Keratinocyte (primary cell): ENCODE measurements around the gene SYNDIG1. TPM values are rescaled to one million over a fixed set of nuclear protein-coding genes. Genes with fewer than 3 reads are reported as not detected.
A peak's percentile ranks its signal among the peaks of the same experiment; 100 is the strongest.

Source experiments
- DNase-seq: peaks from one replicate; pipeline ENCODE4 v3.0.0-alpha.2; 2011; ENCODE audit warnings: low read depth, missing footprints, low spot score
- FAIRE-seq: peaks from 2 replicates; lab custom pipeline; 2011; peaks lifted over from hg19 to GRCh38; lab: Jason Lieb, UNC
- H2AFZ ChIP-seq: 2 replicates; pipeline ENCODE4 v1.6.0; 2012; ENCODE audit warnings: low read length, control low read depth, inconsistent platforms; ENCODE audit not compliant: control insufficient read depth
- H3K27ac ChIP-seq: 2 replicates; pipeline ENCODE4 v1.5.1; 2011; ENCODE audit warnings: low read length; ENCODE audit not compliant: control insufficient read depth, insufficient read depth
- H3K27me3 ChIP-seq: 3 replicates; pipeline ENCODE4 v1.6.0; 2011; ENCODE audit warnings: low read length; ENCODE audit not compliant: control insufficient read depth, insufficient read depth; ENCODE audit errors: extremely low read depth
- H3K36me3 ChIP-seq, 2 experiments: 2 replicates in 1 of 2; 3 replicates in 1 of 2; pipeline ENCODE4 v1.5.1; 2011; ENCODE audit warnings: low read length in 2 of 2, mild to moderate bottlenecking in 1 of 2; ENCODE audit not compliant: control insufficient read depth in 2 of 2, insufficient read depth in 2 of 2; ENCODE audit errors: extremely low read depth in 1 of 2
- H3K4me1 ChIP-seq: 3 replicates; pipeline ENCODE4 v1.5.1; 2011; ENCODE audit warnings: low read length; ENCODE audit not compliant: control insufficient read depth, insufficient read depth; ENCODE audit errors: extremely low read depth
- H3K4me2 ChIP-seq: 3 replicates; pipeline ENCODE4 v1.6.0; 2011; ENCODE audit warnings: low read depth, low read length; ENCODE audit not compliant: control insufficient read depth, insufficient read depth; ENCODE audit errors: extremely low read depth
- H3K4me3 ChIP-seq, 3 experiments: fragments of 200-600 bp in 1 of 3; sonication (generic) in 1 of 3; 2 replicates in 2 of 3; 3 replicates in 1 of 3; pipeline ENCODE4 v1.5.1; 2011 to 2016; ENCODE audit warnings: low read length in 3 of 3, mild to moderate bottlenecking in 3 of 3, control low read depth in 2 of 3, inconsistent platforms in 1 of 3, low read depth in 1 of 3, mixed read lengths in 1 of 3, mixed run types in 1 of 3, moderate library complexity in 1 of 3; ENCODE audit not compliant: control insufficient read depth in 2 of 3, insufficient read depth in 2 of 3; ENCODE audit errors: extremely low read depth in 1 of 3
- H3K79me2 ChIP-seq: 2 replicates; pipeline ENCODE4 v1.6.0; 2012; ENCODE audit warnings: low read length; ENCODE audit not compliant: control insufficient read depth, insufficient read depth
- H3K9ac ChIP-seq: 3 replicates; pipeline ENCODE4 v1.6.0; 2011; ENCODE audit warnings: low read length; ENCODE audit not compliant: control insufficient read depth, insufficient read depth; ENCODE audit errors: extremely low read depth
- H3K9me1 ChIP-seq: 3 replicates; pipeline ENCODE4 v1.6.0; 2011; ENCODE audit warnings: low read length; ENCODE audit not compliant: control insufficient read depth, insufficient read depth; ENCODE audit errors: extremely low read depth
- H3K9me3 ChIP-seq: 2 replicates; pipeline ENCODE4 v1.5.1; 2012; ENCODE audit warnings: low read depth, low read length; ENCODE audit not compliant: control insufficient read depth
- H4K20me1 ChIP-seq: 3 replicates; pipeline ENCODE4 v1.6.0; 2011; ENCODE audit warnings: low read length; ENCODE audit not compliant: control insufficient read depth, insufficient read depth; ENCODE audit errors: extremely low read depth
- EZH2 ChIP-seq: IDR thresholded peaks from one replicate; pipeline ENCODE4 v1.6.1; 2012; ENCODE audit warnings: inconsistent platforms, mild to moderate bottlenecking, low read length, moderate library complexity
- dilution Hi-C: fragments of 300-500 bp; cut with MboI; formaldehyde crosslinking; loops from one replicate; pipeline ENCODE4 v1.7.0; 2020; ENCODE audit warnings: low sequenced_read_pairs; ENCODE audit not compliant: extremely low pct_ligation_motif_present
- polyA plus RNA-seq, 5 experiments: library from polyadenylated mRNA; depleted of rRNA in 3 of 5; stranded (reverse) in 3 of 5; stranded (forward) in 1 of 5; unstranded in 1 of 5; fragments of >200 nt; gene quantifications; 1 replicate in 1 of 5; 2 replicates in 3 of 5; 3 replicates in 1 of 5; pipeline versions ENCODE4 v1.2.1 to v1.2.3, GENCODE V29; 2011 to 2012; ENCODE audit warnings: missing spikeins in 2 of 5, low read depth in 1 of 5, low replicate concordance in 1 of 5
- TF ChIP-seq, protein P1 (sequence below), 3 experiments: IDR thresholded peaks in 1 of 3; conservative IDR thresholded peaks in 1 of 3; optimal IDR thresholded peaks in 1 of 3; 2 replicates in 2 of 3; 3 replicates in 1 of 3; pipeline versions ENCODE3 to v1.5.1; 2011; ENCODE audit warnings: low read length in 3 of 3, mild to moderate bottlenecking in 3 of 3, moderate library complexity in 2 of 3, control low read depth in 1 of 3, inconsistent platforms in 1 of 3; ENCODE audit not compliant: insufficient read depth in 2 of 3; ENCODE audit errors: extremely low read depth in 1 of 3

Gene SYNDIG1
- polyA plus RNA-seq, 1 donor (not counting 4 experiments of a cell fraction or from before 2014, with no cell fraction given): 0.38 TPM

GRCh38 chr20:24468401-24469115 is 871 bp upstream of the SYNDIG1 start:
- Histone ChIP-seq H3K9me3 (no peaks in the 10 kb centered on the region), H3K4me3 (no peak overlapping the region), H3K4me1 (peaks cover 7% of the 10 kb centered on the region), H3K4me2 (peak overlapping the region; percentile 77), H3K79me2 (no peaks in the 10 kb centered on the region), H3K9me1 (no peaks in the 10 kb centered on the region), H2AFZ (no peak overlapping the region), H3K27ac (no peak overlapping the region), H3K9ac (no peak overlapping the region), H3K27me3 (peaks cover 52% of the 10 kb centered on the region), H3K36me3 (no peaks in the 10 kb centered on the region), H4K20me1 (no peaks in the 10 kb centered on the region)
- DNase-seq (no peak), FAIRE-seq (no peak)
- TF ChIP-seq, protein P1, sequence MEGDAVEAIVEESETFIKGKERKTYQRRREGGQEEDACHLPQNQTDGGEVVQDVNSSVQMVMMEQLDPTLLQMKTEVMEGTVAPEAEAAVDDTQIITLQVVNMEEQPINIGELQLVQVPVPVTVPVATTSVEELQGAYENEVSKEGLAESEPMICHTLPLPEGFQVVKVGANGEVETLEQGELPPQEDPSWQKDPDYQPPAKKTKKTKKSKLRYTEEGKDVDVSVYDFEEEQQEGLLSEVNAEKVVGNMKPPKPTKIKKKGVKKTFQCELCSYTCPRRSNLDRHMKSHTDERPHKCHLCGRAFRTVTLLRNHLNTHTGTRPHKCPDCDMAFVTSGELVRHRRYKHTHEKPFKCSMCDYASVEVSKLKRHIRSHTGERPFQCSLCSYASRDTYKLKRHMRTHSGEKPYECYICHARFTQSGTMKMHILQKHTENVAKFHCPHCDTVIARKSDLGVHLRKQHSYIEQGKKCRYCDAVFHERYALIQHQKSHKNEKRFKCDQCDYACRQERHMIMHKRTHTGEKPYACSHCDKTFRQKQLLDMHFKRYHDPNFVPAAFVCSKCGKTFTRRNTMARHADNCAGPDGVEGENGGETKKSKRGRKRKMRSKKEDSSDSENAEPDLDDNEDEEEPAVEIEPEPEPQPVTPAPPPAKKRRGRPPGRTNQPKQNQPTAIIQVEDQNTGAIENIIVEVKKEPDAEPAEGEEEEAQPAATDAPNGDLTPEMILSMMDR (optimal IDR thresholded peaks at IDR 0.05 in 1 of 3, IDR thresholded peaks at IDR 0.05 in 1 of 3, conservative IDR thresholded peaks at IDR 0.05 in 1 of 3; ENCODE audit: extremely low read depth in 1 of 3, insufficient read depth in 2 of 3, low read length in 3 of 3): no peak
- peak; percentile 45 for TF ChIP-seq EZH2
- dilution Hi-C loops: no loop called here

GRCh38 chr20:24469894-24470745 is 691 bp downstream of the SYNDIG1 start:
- Histone ChIP-seq H3K4me2 (peak overlapping the region; percentile 77), H3K4me1 (peaks cover 7% of the 10 kb centered on the region)

More at GRCh38 chr20:24469894-24470745, 691 bp downstream of the SYNDIG1 start:
- no peak overlapping the region for H3K27ac ChIP-seq
- dilution Hi-C loops: no loop called here
- H3K9ac ChIP-seq: no peak overlapping the region
- no peaks in the 10 kb centered on the region for H3K79me2 ChIP-seq
- FAIRE-seq (no peak), DNase-seq (no peak)
- peak overlapping the region; percentile 68 for H2AFZ ChIP-seq
- peak; percentile 44 for TF ChIP-seq EZH2
- TF ChIP-seq, protein P1 (optimal IDR thresholded peaks at IDR 0.05 in 1 of 3, IDR thresholded peaks at IDR 0.05 in 1 of 3, conservative IDR thresholded peaks at IDR 0.05 in 1 of 3; ENCODE audit: extremely low read depth in 1 of 3, insufficient read depth in 2 of 3, low read length in 3 of 3): no peak
- H3K9me3 ChIP-seq: no peaks in the 10 kb centered on the region
- H4K20me1 ChIP-seq: no peaks in the 10 kb centered on the region
- H3K36me3 ChIP-seq: no peaks in the 10 kb centered on the region
- H3K9me1 ChIP-seq: no peaks in the 10 kb centered on the region
- H3K27me3 ChIP-seq: peaks cover 55% of the 10 kb centered on the region
- H3K4me3 ChIP-seq: peak overlapping the region; percentile 21 to 65 (median 46)
